GM12865 (cell line): Measurements from ENCODE around the gene DEAF1.

Source experiments
- DNase-seq: peaks from one replicate; pipeline ENCODE4 v3.0.0; 2010; ENCODE audit warnings: low read depth
- H3K4me3 ChIP-seq: 2 replicates; pipeline ENCODE4 v1.5.1; 2011; ENCODE audit warnings: mild to moderate bottlenecking, low read depth, low read length, control low read depth
- TF ChIP-seq, protein P1 (sequence below): IDR thresholded peaks from 2 replicates; pipeline ENCODE4 v1.5.1; 2011; ENCODE audit warnings: low read length, control low read depth, low read depth, inconsistent platforms; ENCODE audit not compliant: insufficient read depth; ENCODE audit errors: missing control alignments

Gene DEAF1

DNA sequence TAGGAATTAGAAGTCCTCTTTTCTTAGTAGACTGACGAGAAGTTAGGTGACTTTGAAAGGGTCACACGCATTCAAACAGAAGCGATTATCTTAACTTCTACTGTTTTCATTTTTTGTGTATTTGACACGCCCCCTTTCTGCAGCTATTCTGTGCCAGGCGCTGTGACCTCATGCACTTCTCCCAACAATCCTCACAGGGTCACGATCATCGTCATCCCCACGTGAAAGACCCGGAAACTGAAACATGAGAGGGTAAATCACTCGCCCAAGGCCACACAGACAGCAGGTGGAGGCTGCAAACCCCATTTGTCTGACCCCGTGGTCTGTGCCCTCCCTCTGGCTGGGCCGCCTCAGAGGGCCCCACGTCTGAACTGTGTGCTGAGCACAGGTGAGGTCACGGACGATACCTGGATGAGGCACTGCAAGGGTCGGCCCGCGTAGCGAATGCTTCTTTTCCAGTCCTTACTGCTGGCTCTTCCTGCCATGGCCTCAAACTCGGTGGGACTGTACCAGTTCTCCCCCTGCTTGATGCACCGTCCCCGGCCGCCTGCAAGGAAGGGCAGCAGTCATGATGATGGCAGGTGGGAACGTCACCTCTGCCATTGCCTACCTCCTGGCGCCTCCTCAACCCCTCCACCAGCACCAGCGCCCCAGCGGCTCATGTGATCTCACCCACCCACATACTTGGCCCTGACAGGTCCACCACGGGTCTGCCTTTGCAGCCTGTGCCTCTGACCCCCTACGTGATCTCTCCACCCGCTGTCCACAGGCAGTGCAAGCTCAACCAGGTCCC lies 8.4 kb downstream of the DEAF1 start:
- H3K4me3 ChIP-seq = no peak overlapping the region
- DNase-seq = no peak
- TF ChIP-seq, protein P1, sequence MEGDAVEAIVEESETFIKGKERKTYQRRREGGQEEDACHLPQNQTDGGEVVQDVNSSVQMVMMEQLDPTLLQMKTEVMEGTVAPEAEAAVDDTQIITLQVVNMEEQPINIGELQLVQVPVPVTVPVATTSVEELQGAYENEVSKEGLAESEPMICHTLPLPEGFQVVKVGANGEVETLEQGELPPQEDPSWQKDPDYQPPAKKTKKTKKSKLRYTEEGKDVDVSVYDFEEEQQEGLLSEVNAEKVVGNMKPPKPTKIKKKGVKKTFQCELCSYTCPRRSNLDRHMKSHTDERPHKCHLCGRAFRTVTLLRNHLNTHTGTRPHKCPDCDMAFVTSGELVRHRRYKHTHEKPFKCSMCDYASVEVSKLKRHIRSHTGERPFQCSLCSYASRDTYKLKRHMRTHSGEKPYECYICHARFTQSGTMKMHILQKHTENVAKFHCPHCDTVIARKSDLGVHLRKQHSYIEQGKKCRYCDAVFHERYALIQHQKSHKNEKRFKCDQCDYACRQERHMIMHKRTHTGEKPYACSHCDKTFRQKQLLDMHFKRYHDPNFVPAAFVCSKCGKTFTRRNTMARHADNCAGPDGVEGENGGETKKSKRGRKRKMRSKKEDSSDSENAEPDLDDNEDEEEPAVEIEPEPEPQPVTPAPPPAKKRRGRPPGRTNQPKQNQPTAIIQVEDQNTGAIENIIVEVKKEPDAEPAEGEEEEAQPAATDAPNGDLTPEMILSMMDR = no peak

DNA sequence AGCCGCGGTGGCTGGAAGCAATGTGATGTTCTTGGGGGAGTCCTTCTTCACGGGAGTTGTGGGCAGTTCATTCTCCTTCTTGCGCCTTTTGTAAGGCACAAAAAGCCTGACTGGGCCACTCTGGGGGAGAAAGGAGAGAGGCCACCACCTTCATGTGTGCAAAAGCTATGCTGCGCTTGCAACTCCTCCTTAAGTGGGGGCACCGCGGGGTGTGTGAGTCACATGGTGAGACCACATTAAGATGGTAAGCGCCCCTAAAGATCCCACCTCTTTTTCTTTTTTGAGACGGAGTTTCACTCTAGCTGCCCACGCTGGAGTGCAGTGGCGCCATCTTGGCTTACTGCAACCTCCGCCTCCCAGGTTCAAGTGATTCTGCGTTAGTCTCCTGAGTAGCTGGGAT lies 14.1 kb downstream of the DEAF1 start:
- TF ChIP-seq, protein P1 = no peak
- H3K4me3 ChIP-seq = no peak overlapping the region
- DNase-seq = no peak

DNA sequence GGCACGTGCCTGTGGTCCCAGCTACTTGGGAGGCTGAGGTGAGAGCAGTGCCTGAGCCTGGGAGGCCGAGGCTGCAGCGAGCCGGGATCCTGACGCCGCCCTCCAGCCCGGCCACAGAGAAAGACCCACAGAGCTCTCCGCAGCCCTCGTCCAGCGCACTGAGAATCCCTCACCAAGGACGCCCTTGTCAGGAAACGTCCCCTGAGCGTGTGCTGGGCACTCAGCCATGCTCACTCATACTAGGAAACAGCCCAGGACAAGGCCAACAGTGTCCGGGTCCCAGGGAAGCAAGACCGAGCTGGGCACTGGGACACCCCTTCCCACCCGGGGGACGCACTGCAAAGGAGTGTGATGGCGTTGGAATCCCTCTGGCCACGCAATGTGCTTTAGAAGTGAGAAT lies 14.5 kb downstream of the DEAF1 start:
- no peak for DNase-seq
- no peak overlapping the region for H3K4me3 ChIP-seq
- TF ChIP-seq, protein P1 = no peak

DNA sequence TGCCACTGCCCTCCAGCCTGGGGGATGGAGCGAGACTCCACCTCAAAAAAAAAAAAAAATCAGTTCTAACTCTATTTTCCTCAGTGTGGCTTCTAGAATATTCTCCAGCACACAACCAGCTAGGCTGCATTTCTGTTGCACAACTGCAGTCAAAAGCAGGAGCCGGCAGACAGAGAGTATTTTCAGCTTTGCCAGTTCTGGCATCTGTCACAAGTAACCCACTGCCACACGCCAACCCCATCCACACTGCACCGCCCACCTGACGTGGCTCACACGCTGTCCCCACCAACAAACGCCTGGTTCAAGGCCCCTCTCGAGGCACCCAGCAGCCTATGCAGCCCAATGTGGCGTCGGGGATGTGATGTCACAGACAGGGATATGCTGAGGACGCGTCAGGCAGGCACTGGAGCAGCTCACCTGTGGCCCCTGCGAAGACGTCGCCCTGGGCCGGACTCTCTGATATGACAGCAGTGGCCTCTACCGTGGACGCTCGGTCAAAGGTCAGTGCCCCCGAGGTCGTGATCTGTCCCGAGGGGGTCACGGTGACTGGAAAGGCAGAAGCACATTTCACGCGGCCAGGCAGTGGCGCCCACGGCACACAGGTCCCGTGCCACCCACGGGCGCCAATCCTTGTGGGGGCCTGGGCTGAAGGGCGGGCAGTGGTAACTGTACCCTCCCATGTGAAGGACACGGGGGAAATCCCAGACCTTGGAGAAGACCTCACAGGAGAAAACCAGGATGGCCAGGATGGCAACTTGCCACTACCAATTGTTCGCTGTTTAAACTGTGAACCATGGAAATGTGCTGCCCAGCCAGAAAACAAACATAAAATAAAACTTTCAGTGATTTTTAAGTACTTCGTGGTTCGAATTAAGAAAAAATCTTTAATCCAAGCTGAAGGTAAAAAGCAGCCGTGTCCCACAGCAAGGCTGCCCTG lies 15.5 kb downstream of the DEAF1 start:
- H3K4me3 ChIP-seq = no peak overlapping the region
- TF ChIP-seq, protein P1 = no peak
- DNase-seq = no peak

DNA sequence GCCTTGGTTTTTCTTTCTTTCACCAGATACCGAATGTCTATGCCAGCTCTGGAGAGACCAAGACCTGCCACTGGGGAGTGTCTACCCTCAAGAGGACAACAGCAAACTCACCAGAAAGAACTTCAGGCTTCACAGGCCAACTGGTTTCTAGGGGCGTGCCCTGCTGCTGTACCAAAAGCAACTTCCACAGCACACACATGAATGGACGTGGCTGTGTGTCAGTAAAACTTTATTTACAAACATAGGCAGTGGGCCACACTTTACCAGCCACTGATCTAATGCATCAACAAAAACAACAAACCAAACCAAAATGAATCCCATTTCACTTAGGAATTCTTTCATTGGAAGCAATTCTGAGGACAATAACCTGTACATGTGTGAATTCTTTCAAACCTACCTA lies 16.7 kb downstream of the DEAF1 start:
- TF ChIP-seq, protein P1 = no peak
- no peak for DNase-seq
- no peak overlapping the region for H3K4me3 ChIP-seq

DNA sequence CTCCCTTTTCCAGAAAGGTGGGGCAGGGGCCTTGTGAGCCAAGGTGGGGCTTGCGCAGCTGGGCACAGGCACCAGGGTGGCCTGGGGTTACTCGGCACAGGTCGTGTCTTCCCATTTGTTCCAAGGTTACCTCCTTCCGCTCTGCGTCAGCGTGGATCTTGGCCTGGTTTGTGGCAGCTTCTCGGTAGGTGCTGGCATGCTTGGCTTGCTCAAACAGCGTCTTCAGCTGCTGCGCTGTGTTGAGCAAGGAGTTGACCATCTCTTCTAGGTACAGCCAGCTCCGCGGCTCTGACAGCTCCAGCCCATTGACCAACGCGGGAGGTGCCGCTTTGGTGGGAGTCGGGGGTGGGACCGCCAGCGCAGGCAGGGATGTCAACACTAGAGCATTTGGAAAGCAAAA lies 20.6 kb downstream of the DEAF1 start:
- TF ChIP-seq, protein P1 = no peak
- DNase-seq = no peak
- no peak overlapping the region for H3K4me3 ChIP-seq
